ENCODE results near the gene SLC25A43.

DNA sequence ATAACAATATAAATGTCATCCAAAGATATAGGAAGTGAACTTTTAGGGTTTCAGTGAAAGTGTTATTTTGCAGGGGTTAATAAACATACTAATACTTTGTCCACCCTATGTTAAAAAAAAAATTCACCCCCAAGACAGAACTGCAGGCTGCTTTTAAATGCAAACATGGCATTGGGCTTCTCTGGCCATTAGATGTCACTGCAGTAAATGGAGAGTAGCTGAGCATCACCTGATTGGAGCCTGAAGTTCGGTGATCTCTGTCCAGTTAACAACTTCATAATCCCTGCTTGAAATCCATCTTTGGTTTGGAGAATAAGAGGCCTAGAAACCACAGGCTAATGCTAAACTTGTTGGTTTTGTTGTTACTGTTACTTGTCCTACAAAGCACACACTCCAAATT, 18.7 kb downstream of the SLC25A43 start:
- TF ChIP-seq, protein P1, sequence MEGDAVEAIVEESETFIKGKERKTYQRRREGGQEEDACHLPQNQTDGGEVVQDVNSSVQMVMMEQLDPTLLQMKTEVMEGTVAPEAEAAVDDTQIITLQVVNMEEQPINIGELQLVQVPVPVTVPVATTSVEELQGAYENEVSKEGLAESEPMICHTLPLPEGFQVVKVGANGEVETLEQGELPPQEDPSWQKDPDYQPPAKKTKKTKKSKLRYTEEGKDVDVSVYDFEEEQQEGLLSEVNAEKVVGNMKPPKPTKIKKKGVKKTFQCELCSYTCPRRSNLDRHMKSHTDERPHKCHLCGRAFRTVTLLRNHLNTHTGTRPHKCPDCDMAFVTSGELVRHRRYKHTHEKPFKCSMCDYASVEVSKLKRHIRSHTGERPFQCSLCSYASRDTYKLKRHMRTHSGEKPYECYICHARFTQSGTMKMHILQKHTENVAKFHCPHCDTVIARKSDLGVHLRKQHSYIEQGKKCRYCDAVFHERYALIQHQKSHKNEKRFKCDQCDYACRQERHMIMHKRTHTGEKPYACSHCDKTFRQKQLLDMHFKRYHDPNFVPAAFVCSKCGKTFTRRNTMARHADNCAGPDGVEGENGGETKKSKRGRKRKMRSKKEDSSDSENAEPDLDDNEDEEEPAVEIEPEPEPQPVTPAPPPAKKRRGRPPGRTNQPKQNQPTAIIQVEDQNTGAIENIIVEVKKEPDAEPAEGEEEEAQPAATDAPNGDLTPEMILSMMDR (IDR thresholded peaks at IDR 0.05) = peak in 3 of 6 experiments; percentile 36 to 47 (median 42)
- TF ChIP-seq POLR2A (IDR thresholded peaks at IDR 0.05) = no peak
